Measurements from ENCODE around the gene ZAP70.
A peak's percentile ranks its signal among the peaks of the same experiment; 100 is the strongest.

ZAP70 gene

GRCh38 chr2:97735161-97735561 is 21.8 kb downstream of the ZAP70 start:
- no peak for DNase-seq

- no peak for DNase-seq
These were observed 22.8 kb downstream of the ZAP70 start for GRCh38 chr2:97736185-97736584.

GRCh38 chr2:97736608-97737330 is 23.4 kb downstream of the ZAP70 start:
- DNase-seq = no peak

DNA sequence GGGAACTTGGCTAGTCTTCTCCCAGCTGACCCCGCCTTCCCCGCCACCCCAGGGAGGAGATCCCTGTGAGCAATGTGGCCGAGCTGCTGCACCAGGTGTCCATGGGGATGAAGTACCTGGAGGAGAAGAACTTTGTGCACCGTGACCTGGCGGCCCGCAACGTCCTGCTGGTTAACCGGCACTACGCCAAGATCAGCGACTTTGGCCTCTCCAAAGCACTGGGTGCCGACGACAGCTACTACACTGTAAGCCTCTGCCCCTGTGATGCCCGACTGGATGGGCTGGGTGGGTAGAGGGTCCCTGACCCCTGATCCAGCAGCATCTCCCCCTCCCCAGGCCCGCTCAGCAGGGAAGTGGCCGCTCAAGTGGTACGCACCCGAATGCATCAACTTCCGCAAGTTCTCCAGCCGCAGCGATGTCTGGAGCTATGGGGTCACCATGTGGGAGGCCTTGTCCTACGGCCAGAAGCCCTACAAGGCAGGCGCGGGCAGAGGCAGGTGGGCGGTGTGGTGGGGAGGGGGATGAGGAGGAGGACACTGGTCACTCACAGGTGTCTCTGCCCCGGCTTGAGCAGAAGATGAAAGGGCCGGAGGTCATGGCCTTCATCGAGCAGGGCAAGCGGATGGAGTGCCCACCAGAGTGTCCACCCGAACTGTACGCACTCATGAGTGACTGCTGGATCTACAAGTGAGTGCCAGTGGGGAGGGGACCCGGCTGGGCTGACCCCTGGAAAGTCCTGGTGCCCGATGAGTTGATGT is 24.2 kb downstream of the ZAP70 start:
- DNase-seq = no peak

- no peak for DNase-seq
These were observed 25.0 kb downstream of the ZAP70 start for GRCh38 chr2:97738179-97739019.

DNA sequence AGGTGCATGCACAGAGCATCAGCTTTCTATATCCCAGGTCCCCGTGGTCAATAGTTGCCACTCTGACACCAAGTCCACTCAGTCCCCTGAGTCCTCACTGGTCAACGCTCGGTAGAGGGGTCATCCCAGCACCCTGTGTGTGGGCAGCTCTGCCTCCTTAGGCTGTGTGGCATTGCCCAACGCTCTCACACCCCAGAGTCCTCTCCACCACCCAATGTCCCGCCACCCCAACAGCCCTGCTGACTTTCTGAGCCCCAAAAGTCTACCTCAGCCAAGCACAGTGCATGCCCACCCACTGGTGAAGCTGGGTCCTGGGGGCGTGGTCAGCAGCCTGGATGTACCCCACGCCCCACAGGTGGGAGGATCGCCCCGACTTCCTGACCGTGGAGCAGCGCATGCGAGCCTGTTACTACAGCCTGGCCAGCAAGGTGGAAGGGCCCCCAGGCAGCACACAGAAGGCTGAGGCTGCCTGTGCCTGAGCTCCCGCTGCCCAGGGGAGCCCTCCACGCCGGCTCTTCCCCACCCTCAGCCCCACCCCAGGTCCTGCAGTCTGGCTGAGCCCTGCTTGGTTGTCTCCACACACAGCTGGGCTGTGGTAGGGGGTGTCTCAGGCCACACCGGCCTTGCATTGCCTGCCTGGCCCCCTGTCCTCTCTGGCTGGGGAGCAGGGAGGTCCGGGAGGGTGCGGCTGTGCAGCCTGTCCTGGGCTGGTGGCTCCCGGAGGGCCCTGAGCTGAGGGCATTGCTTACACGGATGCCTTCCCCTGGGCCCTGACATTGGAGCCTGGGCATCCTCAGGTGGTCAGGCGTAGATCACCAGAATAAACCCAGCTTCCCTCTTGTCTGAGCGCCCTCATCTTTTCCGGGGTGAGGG is 25.9 kb downstream of the ZAP70 start:
- DNase-seq = no peak

DNA sequence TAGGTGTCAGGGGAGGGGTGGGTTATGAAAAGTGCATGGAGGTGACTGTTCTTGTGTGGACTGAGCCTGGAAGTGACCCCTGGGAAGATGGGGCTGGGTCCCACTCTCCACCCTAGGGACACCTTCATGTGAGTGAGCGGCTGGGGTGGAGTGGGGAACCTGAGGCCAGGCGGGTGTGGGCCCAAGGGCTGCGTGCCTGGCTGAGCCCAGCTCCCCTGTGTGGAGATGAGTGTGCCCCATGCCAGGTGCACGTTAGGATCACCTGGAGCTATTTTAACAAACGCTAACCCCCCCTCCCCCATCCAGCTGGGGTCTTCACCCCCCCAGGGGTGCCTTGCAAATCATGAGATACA is 26.5 kb downstream of the ZAP70 start:
- DNase-seq = no peak

GRCh38 chr2:97740590-97741182 is 27.3 kb downstream of the ZAP70 start:
- DNase-seq = peak; percentile 56

GRCh38 chr2:97741251-97741650 is 27.9 kb downstream of the ZAP70 start:
- no peak for DNase-seq

DNA sequence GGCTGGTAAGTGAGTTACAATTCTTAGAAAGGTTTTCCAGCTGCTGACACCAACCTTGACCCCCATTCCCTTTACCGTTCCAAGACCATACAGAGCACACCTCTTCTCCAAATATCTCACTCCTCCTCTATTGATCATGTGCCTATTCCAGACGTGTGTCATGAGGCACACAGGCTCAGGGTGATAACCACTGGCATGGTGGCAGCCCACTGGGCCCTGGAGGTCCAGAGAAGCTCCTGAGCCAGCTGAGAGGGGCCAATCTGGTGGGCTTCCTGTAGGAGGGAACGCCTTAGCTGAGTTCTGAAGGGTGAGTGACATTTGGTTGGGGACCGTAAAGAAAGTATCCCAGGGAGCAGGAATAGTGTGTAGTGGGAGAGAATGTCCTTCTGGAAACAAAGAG is 28.3 kb downstream of the ZAP70 start:
- no peak for DNase-seq

- no peak for DNase-seq
These were observed 29.0 kb downstream of the ZAP70 start for GRCh38 chr2:97742381-97742847.

DNA sequence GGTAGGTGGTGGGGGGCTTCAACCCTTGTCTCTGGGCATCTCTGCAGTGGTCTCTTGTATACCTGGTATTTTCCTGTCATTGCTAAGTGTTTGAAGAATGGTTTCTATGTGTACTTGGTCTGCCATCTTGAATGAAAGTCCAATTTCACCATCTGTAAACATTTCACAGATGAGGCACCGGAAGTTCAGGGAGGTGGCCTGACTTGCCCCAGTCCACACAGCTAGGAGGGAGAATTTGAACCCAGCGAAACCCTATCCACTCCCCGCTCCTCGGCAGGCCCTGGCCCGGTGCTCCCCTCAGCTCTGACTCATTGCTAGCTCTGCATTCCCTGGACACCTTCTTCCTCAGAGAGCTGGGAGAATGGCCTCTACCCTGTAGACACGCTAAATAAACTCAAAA is 30.5 kb downstream of the ZAP70 start:
- no peak for DNase-seq

GRCh38 chr2:97745474-97746174 is 32.2 kb downstream of the ZAP70 start:
- peak; percentile 62 for DNase-seq

DNA sequence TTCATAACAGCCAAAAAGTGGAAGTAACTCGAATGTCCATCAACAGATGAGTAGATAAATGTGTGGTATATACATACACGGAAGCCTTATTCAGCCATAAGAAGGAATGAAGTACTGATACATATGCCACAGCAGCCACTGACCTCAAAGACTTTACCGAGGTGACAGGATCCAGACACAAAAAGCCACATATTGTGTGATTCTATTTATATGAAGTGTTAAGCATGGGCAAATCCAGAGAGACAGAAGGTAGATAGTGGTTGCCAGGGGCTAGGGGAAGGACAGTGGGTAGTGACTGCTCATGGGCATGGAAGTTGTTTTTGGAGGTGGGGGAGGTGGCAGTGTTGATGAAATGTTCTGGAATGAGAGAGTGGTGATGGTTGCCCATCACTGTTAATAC is 33.9 kb downstream of the ZAP70 start:
- no peak for DNase-seq

DNA sequence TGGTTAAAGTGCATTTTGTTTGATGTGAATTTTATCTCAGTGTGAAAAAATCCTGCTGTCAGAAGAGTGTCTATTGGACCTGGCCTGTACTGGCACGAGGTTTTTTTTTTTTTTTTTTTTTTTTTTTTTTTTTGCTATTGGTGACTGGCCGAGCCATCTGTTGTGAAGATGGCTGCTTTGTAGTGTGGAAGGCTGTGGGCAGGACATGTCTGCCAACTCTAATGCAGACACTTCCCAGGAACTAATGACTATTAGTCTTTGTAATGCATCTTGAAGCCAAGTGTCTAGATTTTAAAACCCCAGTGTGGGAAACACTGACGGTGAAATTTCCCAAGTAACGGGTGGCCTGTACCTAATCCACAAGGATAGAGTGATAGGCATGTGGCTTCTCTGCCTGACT is 34.3 kb downstream of the ZAP70 start:
- DNase-seq = no peak

DNA sequence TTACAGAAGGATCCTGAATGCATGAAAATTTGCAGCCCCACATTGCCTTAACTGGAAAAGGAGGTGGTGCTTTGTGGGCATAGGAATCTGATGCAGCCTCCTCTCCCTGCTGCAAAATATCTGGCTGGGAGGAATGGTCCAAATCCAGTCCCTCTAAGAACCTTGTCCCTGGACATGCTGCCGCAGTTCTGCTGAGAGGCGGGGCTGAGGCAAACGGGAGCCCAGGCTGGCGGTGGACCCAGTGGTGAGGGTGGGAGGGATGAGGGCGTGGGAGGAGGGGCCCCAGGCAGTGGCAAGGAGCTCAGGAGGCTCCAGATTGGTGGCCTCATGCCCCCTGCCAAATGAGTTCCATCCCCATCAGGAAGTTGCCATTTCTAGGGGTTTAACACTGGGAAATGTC is 36.2 kb downstream of the ZAP70 start:
- no peak for DNase-seq

DNA sequence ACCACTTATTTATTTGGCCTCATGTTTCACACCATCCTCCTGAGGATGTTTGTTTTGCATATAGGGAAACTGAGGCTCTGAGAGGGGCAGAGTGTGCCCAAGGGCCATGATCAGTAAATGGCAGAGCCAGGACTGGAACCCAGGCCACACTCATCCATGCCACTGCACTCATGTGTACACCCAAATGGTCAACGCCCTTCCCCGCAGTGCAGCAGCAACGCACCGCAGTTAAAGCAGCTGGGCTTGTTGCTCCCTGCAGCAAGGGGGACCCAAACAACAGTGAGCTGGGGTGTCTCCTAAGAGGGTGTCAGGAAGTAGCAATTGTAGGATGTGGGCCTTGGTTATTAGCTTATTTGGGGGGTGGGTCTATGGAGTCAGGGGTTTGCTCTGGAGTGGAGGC is 36.6 kb downstream of the ZAP70 start:
- DNase-seq = no peak

GRCh38 chr2:97751752-97752151 is 38.4 kb downstream of the ZAP70 start:
- DNase-seq = no peak

- no peak for DNase-seq
These were observed 39.3 kb downstream of the ZAP70 start for GRCh38 chr2:97752342-97753334.

DNA sequence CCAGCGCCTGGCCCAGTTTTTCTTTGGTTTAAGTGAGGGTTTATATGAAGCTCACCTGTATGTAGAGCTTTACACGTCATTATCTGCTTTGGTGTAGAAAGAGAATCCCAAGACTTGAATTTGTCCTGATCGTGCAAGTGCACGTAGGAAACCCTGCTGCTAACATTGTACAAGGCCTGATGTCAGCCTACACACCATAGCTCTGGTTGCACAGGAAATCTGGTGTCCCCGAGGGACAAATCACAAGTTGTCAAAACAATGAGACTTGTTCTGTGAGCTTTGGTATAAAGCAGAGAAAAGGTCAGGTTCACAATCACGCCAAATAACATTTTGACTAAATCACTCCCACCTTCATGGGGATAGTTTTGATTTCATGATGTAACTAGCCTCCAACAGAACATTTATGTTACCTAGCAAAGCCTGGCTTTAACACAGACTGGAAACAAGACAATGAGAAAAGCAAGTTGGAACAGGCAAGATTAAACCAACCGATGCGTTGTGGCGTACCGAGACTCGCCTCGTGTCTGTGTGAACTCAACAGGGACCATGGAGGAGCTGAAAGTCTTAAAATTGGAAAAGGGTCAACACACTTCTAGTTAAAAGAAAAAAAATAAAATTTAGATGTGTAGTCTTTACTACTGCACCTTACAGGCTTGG is 41.4 kb downstream of the ZAP70 start:
- no peak for DNase-seq
